ENCODE data around the gene WDR27. TPM values are rescaled to one million over a fixed set of nuclear protein-coding genes. Genes with fewer than 3 reads are reported as not detected.
"Not testable (repeated sequence)": the region's sequence is repeated elsewhere in the genome, so short reads cannot be mapped to it uniquely, and the experiment has no call there.

WDR27 gene
- total RNA-seq, 1 experiment from 2014 or later, result 63.0 TPM

DNA sequence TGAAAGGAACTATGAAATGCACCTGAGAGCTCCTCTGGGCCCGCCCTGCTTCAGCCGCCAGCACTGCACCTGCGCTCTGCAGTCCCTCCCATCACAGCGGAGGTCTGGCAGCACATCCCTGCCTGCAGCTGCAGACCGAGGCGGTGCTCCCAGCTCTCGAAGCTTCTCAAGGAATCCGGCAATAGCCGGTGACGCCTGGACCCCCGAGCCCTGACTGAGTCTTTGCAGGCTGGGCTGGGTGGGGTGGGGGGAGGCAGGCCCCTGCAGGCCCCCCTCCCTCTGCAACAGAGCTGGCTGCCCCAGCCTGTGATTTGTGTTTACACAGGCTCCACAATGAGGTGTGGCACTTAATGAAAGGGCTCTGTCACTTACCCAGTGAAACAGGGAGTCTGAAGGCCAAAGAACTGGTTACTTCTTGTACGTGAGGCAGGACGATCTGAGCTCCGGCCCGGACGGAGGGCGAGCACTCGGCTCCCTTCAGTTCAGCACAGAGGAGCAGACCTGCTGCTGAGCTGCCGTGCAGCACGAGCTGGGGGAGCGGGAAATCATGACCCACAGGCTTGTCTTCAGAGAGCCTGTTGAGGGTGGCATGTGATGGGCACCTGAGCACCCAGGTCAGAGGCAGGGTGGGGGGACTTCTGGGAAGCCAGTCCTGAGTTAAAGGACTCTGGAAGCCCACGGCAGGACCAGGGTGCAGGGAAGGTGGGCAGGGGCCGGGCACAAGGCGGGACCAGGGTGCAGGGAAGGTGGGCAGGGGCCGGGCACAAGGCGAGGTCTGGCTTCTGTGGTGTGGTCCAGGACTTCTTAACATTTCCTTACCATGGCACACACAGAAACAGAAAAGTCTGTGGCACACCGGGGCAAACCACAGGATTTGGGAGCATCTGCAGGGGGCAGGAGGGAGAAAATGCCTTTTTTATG, 255.9 kb downstream of the WDR27 start:
- Histone ChIP-seq H3K9me3 (ENCODE audit: low read length) (no peaks in the 10 kb centered on the region), H3K36me3 (ENCODE audit: insufficient read depth, low read length) (no peaks in the 10 kb centered on the region), H3K27ac (ENCODE audit: low read length) (no peak overlapping the region), H3K9me2 (replicated peaks; ENCODE audit: insufficient read depth, low read length) (no peaks in the 10 kb centered on the region), H2AFZ (ENCODE audit: low read length) (no peak overlapping the region), H3K27me3 (ENCODE audit: low read length) (no peaks in the 10 kb centered on the region), H4K20me1 (ENCODE audit: insufficient read depth, low read depth, low read length) (no peaks in the 10 kb centered on the region), H3K4me2 (ENCODE audit: low read depth, low read length, poor library complexity, severe bottlenecking) (no peak overlapping the region), H3K4me3 (ENCODE audit: low read length) (no peak overlapping the region), H3K4me1 (ENCODE audit: low read length) (no peaks in the 10 kb centered on the region), H3K79me2 (ENCODE audit: low read length) (no peaks in the 10 kb centered on the region), H3K9ac (ENCODE audit: low read length) (no peak overlapping the region)
- no peak for DNase-seq

DNA sequence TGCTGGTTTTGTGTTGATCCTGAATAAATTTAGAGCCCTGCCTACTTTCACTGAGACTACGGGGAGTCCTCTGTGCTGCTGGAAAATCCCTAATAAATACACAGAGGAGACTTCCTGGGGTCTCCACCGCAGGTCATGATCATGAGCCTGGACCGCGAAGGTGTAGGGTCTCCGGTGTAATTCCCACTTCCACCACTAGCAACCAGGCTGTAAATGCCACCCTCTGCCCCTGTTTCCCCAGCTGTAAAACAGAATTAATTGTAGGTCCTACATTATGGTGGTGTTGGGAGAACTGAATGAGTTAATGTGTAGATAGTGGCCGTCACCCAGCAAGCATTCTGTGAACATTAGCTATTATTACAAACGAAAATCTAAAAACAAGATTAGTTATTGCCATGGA, 256.6 kb downstream of the WDR27 start:
- no peak overlapping the region for H3K9ac ChIP-seq (ENCODE audit: low read length)
- no peaks in the 10 kb centered on the region for H3K4me1 ChIP-seq (ENCODE audit: low read length)
- H3K79me2 ChIP-seq (ENCODE audit: low read length), result no peaks in the 10 kb centered on the region
- H3K27ac ChIP-seq (ENCODE audit: low read length), result no peak overlapping the region
- no peak overlapping the region for H3K4me3 ChIP-seq (ENCODE audit: low read length)
- H4K20me1 ChIP-seq (ENCODE audit: insufficient read depth, low read depth, low read length), result no peaks in the 10 kb centered on the region
- DNase-seq, result no peak
- no peaks in the 10 kb centered on the region for H3K9me2 ChIP-seq (replicated peaks; ENCODE audit: insufficient read depth, low read length)
- no peak overlapping the region for H3K4me2 ChIP-seq (ENCODE audit: low read depth, low read length, poor library complexity, severe bottlenecking)
- H3K36me3 ChIP-seq (ENCODE audit: insufficient read depth, low read length), result no peaks in the 10 kb centered on the region
- H3K9me3 ChIP-seq (ENCODE audit: low read length), result no peaks in the 10 kb centered on the region
- no peaks in the 10 kb centered on the region for H3K27me3 ChIP-seq (ENCODE audit: low read length)
- H2AFZ ChIP-seq (ENCODE audit: low read length), result no peak overlapping the region

DNA sequence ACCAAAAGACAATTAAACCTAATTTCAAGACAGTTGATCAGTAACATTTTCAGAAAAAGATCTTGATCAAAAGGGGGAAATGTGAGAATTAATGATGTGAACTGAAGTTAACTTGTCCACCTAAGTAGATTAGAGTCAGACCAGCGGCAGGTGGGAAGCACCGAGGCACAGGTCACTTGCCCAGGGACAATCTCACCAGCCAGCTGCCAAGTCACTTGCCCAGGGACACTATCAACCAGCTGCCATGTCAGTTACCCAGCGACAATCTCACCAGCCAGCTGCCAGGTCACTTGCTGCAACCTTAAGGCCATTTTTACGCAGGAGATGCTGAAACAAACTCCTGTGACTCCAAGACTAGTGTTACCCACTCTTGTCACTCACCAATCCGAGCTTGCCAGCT, 260.5 kb downstream of the WDR27 start:
- DNase-seq, result no peak
- Histone ChIP-seq H3K36me3 (ENCODE audit: insufficient read depth, low read length) (no peaks in the 10 kb centered on the region), H3K9ac (ENCODE audit: low read length) (no peak overlapping the region)

DNA sequence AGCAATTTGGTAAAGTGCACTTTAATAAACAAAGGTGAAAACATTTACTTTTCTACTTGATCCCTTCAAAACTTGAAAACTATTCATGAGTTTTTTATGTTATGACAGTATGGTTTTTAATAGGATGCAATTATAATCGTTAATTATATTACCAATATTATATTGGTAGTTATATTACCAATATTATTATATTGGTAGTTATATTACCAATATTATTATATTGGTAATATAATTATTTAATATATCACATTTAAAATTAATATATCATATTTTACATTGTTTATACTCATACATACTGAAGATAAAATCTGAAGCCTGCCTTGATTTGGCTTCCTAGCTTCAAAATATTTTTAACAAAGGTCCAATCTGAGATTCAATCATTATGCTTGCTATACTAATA, 262.1 kb downstream of the WDR27 start:
- Histone ChIP-seq H3K36me3 (ENCODE audit: insufficient read depth, low read length) (no peaks in the 10 kb centered on the region), H3K4me2 (ENCODE audit: low read depth, low read length, poor library complexity, severe bottlenecking) (no peak overlapping the region), H3K9me3 (ENCODE audit: low read length) (no peaks in the 10 kb centered on the region), H3K79me2 (ENCODE audit: low read length) (no peaks in the 10 kb centered on the region), H2AFZ (ENCODE audit: low read length) (no peak overlapping the region), H3K27me3 (ENCODE audit: low read length) (no peaks in the 10 kb centered on the region), H3K9ac (ENCODE audit: low read length) (no peak overlapping the region), H3K27ac (ENCODE audit: low read length) (no peak overlapping the region), H3K4me3 (ENCODE audit: low read length) (no peak overlapping the region), H3K4me1 (ENCODE audit: low read length) (no peaks in the 10 kb centered on the region), H3K9me2 (replicated peaks; ENCODE audit: insufficient read depth, low read length) (no peaks in the 10 kb centered on the region), H4K20me1 (ENCODE audit: insufficient read depth, low read depth, low read length) (no peaks in the 10 kb centered on the region)
- DNase-seq, result no peak

More for the DNA sequence above, 260.5 kb downstream of the WDR27 start:
- H3K79me2 ChIP-seq (ENCODE audit: low read length), result no peaks in the 10 kb centered on the region
- H3K27ac ChIP-seq (ENCODE audit: low read length), result no peak overlapping the region
- H3K4me2 ChIP-seq (ENCODE audit: low read depth, low read length, poor library complexity, severe bottlenecking), result no peak overlapping the region
- H3K9me3 ChIP-seq (ENCODE audit: low read length), result no peaks in the 10 kb centered on the region
- H3K27me3 ChIP-seq (ENCODE audit: low read length), result no peaks in the 10 kb centered on the region
- no peak overlapping the region for H3K4me3 ChIP-seq (ENCODE audit: low read length)
- H4K20me1 ChIP-seq (ENCODE audit: insufficient read depth, low read depth, low read length), result no peaks in the 10 kb centered on the region
- no peaks in the 10 kb centered on the region for H3K9me2 ChIP-seq (replicated peaks; ENCODE audit: insufficient read depth, low read length)
- no peak overlapping the region for H2AFZ ChIP-seq (ENCODE audit: low read length)
- no peaks in the 10 kb centered on the region for H3K4me1 ChIP-seq (ENCODE audit: low read length)

DNA sequence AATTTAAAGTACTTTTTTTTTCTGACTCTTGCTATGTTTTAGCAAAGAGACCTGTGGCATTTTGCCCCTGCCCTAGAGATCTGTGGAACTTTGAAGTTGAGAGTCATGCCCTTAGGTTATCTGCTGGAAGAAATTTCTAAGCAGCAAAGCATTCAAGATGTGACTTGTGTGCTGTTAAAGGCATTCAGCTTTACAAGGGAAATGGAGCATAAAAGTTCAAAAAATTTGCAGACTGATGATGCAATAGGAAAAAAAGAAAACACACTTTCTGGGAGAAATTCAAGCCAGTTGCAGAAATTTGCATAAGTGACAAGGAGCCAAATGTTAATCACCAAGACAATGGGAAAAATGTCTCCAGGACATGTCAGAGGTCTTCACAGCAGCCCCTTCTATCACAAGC, 267.3 kb downstream of the WDR27 start:
- not testable (repeated sequence) for H3K4me1 ChIP-seq (ENCODE audit: low read length); H3K27ac ChIP-seq (ENCODE audit: low read length); H3K4me2 ChIP-seq (ENCODE audit: low read depth, low read length, poor library complexity, severe bottlenecking); H3K36me3 ChIP-seq (ENCODE audit: insufficient read depth, low read length); H3K27me3 ChIP-seq (ENCODE audit: low read length); H3K4me3 ChIP-seq (ENCODE audit: low read length); H3K9me3 ChIP-seq (ENCODE audit: low read length); H3K79me2 ChIP-seq (ENCODE audit: low read length); DNase-seq; H3K9ac ChIP-seq (ENCODE audit: low read length); H4K20me1 ChIP-seq (ENCODE audit: insufficient read depth, low read depth, low read length); H3K9me2 ChIP-seq (replicated peaks; ENCODE audit: insufficient read depth, low read length); H2AFZ ChIP-seq (ENCODE audit: low read length)

DNA sequence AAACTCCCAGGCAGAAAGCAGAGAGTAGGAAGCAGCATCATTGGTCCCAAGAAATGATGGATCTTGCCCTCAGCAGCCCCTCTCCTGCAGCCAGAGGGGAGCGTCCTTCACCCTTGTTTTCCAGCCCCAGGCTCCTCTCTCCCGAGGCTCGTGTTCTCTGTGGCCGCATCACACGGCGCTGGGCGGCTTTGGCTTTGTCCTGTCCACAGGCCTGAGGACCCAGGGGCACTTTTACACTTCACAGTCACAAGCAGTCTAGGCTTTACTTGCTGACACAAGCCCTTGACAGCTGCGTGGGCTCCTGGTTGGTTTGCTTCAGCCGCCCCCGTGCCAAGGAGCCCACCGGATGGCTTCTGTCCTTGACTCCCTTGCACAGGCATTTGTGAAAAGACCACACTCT, 272.8 kb downstream of the WDR27 start:
- Histone ChIP-seq H3K4me1 (ENCODE audit: low read length) (no peaks in the 10 kb centered on the region), H3K9ac (ENCODE audit: low read length) (no peak overlapping the region), H3K27ac (ENCODE audit: low read length) (no peak overlapping the region), H3K4me2 (ENCODE audit: low read depth, low read length, poor library complexity, severe bottlenecking) (no peak overlapping the region), H3K9me2 (replicated peaks; ENCODE audit: insufficient read depth, low read length) (no peaks in the 10 kb centered on the region), H3K27me3 (ENCODE audit: low read length) (no peaks in the 10 kb centered on the region), H3K4me3 (ENCODE audit: low read length) (no peak overlapping the region), H3K36me3 (ENCODE audit: insufficient read depth, low read length) (no peaks in the 10 kb centered on the region), H3K9me3 (ENCODE audit: low read length) (peaks cover 5% of the 10 kb centered on the region), H2AFZ (ENCODE audit: low read length) (no peak overlapping the region), H4K20me1 (ENCODE audit: insufficient read depth, low read depth, low read length) (no peaks in the 10 kb centered on the region), H3K79me2 (ENCODE audit: low read length) (no peaks in the 10 kb centered on the region)
- no peak for DNase-seq

DNA sequence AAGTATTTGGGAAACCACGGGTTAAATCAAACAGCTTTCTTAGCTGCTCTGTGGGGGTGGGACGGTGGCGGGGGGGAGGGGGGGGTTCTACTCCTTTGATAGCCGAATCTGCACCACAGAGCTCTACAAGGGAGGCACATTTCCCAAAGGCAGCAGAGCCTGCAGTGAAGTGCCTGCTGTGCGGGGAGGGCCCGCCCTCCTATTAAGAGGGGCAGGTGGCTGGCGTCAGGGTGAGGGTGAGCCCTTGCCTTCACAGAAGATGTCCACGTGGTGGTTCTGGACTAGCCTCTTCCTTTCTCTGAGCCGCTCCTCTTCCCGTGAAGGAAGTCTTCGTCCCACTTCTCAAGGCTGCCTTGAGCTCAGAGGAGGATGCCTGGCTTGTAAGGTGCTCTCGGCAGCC, 273.3 kb downstream of the WDR27 start:
- no peak overlapping the region for H3K9ac ChIP-seq (ENCODE audit: low read length)
- no peak overlapping the region for H2AFZ ChIP-seq (ENCODE audit: low read length)
- no peak for DNase-seq
- H3K4me2 ChIP-seq (ENCODE audit: low read depth, low read length, poor library complexity, severe bottlenecking), result no peak overlapping the region
- no peak overlapping the region for H3K4me3 ChIP-seq (ENCODE audit: low read length)
- peaks cover 5% of the 10 kb centered on the region for H3K9me3 ChIP-seq (ENCODE audit: low read length)
- H3K27ac ChIP-seq (ENCODE audit: low read length), result no peak overlapping the region
- H3K79me2 ChIP-seq (ENCODE audit: low read length), result no peaks in the 10 kb centered on the region
- H4K20me1 ChIP-seq (ENCODE audit: insufficient read depth, low read depth, low read length), result no peaks in the 10 kb centered on the region
- H3K36me3 ChIP-seq (ENCODE audit: insufficient read depth, low read length), result no peaks in the 10 kb centered on the region
- H3K4me1 ChIP-seq (ENCODE audit: low read length), result no peaks in the 10 kb centered on the region
- H3K9me2 ChIP-seq (replicated peaks; ENCODE audit: insufficient read depth, low read length), result no peaks in the 10 kb centered on the region
- H3K27me3 ChIP-seq (ENCODE audit: low read length), result no peaks in the 10 kb centered on the region

DNA sequence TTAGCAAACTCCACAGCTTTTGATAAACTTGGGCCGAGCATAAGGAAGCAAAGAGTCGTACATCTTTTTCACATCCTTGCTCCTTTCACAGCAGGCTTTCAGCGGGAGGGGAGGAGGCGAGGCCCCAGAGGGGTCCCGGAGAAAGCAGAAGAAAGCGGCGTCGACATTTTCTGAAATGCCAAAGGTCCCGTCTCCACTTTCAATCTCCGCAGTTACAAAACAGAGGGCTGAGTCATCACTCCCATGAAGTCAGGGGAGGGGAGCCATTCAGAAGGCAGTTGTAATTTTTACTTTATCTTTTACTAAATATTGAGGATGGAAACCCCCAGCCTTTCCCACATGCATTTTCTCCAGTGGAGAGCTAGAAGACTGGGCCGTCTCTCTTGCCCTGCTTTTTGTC, 274.0 kb downstream of the WDR27 start:
- Histone ChIP-seq H3K27me3 (ENCODE audit: low read length) (no peaks in the 10 kb centered on the region), H3K4me1 (ENCODE audit: low read length) (no peaks in the 10 kb centered on the region), H3K4me2 (ENCODE audit: low read depth, low read length, poor library complexity, severe bottlenecking) (no peak overlapping the region), H3K9ac (ENCODE audit: low read length) (no peak overlapping the region), H3K36me3 (ENCODE audit: insufficient read depth, low read length) (no peaks in the 10 kb centered on the region), H2AFZ (ENCODE audit: low read length) (no peak overlapping the region), H3K4me3 (ENCODE audit: low read length) (no peak overlapping the region), H3K27ac (ENCODE audit: low read length) (no peak overlapping the region), H3K9me2 (replicated peaks; ENCODE audit: insufficient read depth, low read length) (no peaks in the 10 kb centered on the region), H3K79me2 (ENCODE audit: low read length) (no peaks in the 10 kb centered on the region), H3K9me3 (ENCODE audit: low read length) (peaks cover 5% of the 10 kb centered on the region), H4K20me1 (ENCODE audit: insufficient read depth, low read depth, low read length) (no peaks in the 10 kb centered on the region)
- no peak for DNase-seq

Measured in Karpas-422 (cell line).